IMR-90 (cell line): ENCODE measurements around the gene EIF5A2. TPM values are rescaled to one million over a fixed set of nuclear protein-coding genes. Genes with fewer than 3 reads are reported as not detected.
A peak's percentile ranks its signal among the peaks of the same experiment; 100 is the strongest.

ENCODE experiments used
- ATAC-seq: fragments of 200-7000 bp; cut with Tn5 transposase; 2 replicates; pipeline ENCODE4 v1.9.1; 2020; ENCODE audit warnings: low read depth, mild to moderate bottlenecking, moderate library complexity
- BruUV-seq: library from RNA; stranded (reverse); fragments of 400-500 nt; replicated peaks from 2 replicates; lab custom pipeline; 2021; lab: Mats Ljungman, UMichigan
- CTCF ChIA-PET: fragments of 300-600 bp; formaldehyde crosslinking; extraction: SDS; loops from one replicate; lab custom pipeline; 2021; ENCODE audit warnings: antibody characterized with exemption; lab: Yijun Ruan, JAX
- POLR2A ChIA-PET: fragments of 300-600 bp; sonication (Branson Sonifier 250); formaldehyde crosslinking; loops from one replicate; lab custom pipeline; 2022; ENCODE audit warnings: antibody characterized with exemption; ENCODE audit not compliant: unreplicated experiment; lab: Charles Lee
- DNase-seq: peaks from one replicate; pipeline ENCODE4 v3.0.0; 2013
- H2AFZ ChIP-seq: replicated peaks from 2 replicates; pipeline ENCODE3; 2013; ENCODE audit warnings: low read length, mild to moderate bottlenecking; ENCODE audit not compliant: poor library complexity
- H2AK5ac ChIP-seq: 2 replicates; pipeline ENCODE4 v1.6.1; 2013; ENCODE audit warnings: low read depth, low read length, inconsistent platforms
- H2AK9ac ChIP-seq: replicated peaks from 2 replicates; pipeline ENCODE3; 2013; ENCODE audit warnings: mild to moderate bottlenecking, low read depth, low read length, moderate library complexity; ENCODE audit not compliant: poor library complexity
- H2BK120ac ChIP-seq: 2 replicates; pipeline ENCODE4 v1.6.1; 2013; ENCODE audit warnings: low read depth, low read length, inconsistent platforms
- H2BK15ac ChIP-seq: 3 replicates; pipeline ENCODE4 v1.6.1; 2013; ENCODE audit warnings: low read depth, low read length, inconsistent platforms
- H2BK20ac ChIP-seq: 2 replicates; pipeline ENCODE4 v1.6.1; 2013; ENCODE audit warnings: low read depth, mild to moderate bottlenecking, inconsistent platforms, low read length, moderate library complexity
- H2BK5ac ChIP-seq: 2 replicates; pipeline ENCODE4 v1.6.1; 2013; ENCODE audit warnings: mild to moderate bottlenecking, low read depth, low read length, inconsistent platforms; ENCODE audit not compliant: poor library complexity, severe bottlenecking
- H3K14ac ChIP-seq: replicated peaks from 2 replicates; pipeline ENCODE4 v1.6.1; 2013; ENCODE audit warnings: low read depth, low read length, inconsistent platforms
- H3K18ac ChIP-seq: 2 replicates; pipeline ENCODE4 v1.6.1; 2013; ENCODE audit warnings: low read depth, low read length, control low read depth
- H3K23ac ChIP-seq: 2 replicates; pipeline ENCODE4 v1.6.1; 2013; ENCODE audit warnings: low read depth, low read length, inconsistent platforms
- H3K27ac ChIP-seq: 2 replicates; pipeline ENCODE4 v1.5.1; 2013; ENCODE audit warnings: mild to moderate bottlenecking, control low read depth, low read length; ENCODE audit not compliant: insufficient read depth
- H3K27me3 ChIP-seq: 2 replicates; pipeline ENCODE4 v1.6.1; 2013; ENCODE audit warnings: low read length; ENCODE audit not compliant: control insufficient read depth, insufficient read depth
- H3K36me3 ChIP-seq: 2 replicates; pipeline ENCODE4 v1.6.1; 2013; ENCODE audit warnings: low read length, mixed read lengths; ENCODE audit not compliant: control insufficient read depth, insufficient read depth
- H3K4ac ChIP-seq: 2 replicates; pipeline ENCODE4 v1.6.1; 2013; ENCODE audit warnings: low read depth, low read length, inconsistent platforms
- H3K4me1 ChIP-seq: 2 replicates; pipeline ENCODE4 v1.6.1; 2013; ENCODE audit warnings: low read length, mixed read lengths; ENCODE audit not compliant: control insufficient read depth, insufficient read depth
- H3K4me2 ChIP-seq: 2 replicates; pipeline ENCODE4 v1.6.1; 2013; ENCODE audit warnings: low read depth, mild to moderate bottlenecking, control low read depth, low read length, moderate library complexity
- H3K4me3 ChIP-seq: 2 replicates; pipeline ENCODE4 v1.5.1; 2013; ENCODE audit warnings: low read depth, mild to moderate bottlenecking, control low read depth, low read length, moderate library complexity; ENCODE audit not compliant: insufficient read depth
- H3K56ac ChIP-seq: 2 replicates; pipeline ENCODE4 v1.6.1; 2013; ENCODE audit warnings: low read length, inconsistent platforms; ENCODE audit not compliant: insufficient read depth; ENCODE audit errors: extremely low read depth
- H3K79me1 ChIP-seq, 2 experiments: 2 replicates each; pipeline ENCODE4 v1.6.1; 2013; ENCODE audit warnings: low read length in 2 of 2, inconsistent platforms in 1 of 2, low read depth in 1 of 2
- H3K9ac ChIP-seq: 2 replicates; pipeline ENCODE4 v1.6.1; 2013; ENCODE audit warnings: low read depth, low read length, control low read depth
- H3K9me1 ChIP-seq: 2 replicates; pipeline ENCODE4 v1.6.1; 2013; ENCODE audit warnings: low read length, inconsistent platforms; ENCODE audit not compliant: insufficient read depth
- H3K9me3 ChIP-seq: 2 replicates; pipeline ENCODE4 v1.6.1; 2013; ENCODE audit warnings: low read length; ENCODE audit not compliant: control insufficient read depth, insufficient read depth
- H4K20me1 ChIP-seq: 2 replicates; pipeline ENCODE4 v1.6.1; 2013; ENCODE audit warnings: low read length, inconsistent platforms; ENCODE audit not compliant: insufficient read depth
- H4K5ac ChIP-seq: 2 replicates; pipeline ENCODE4 v1.6.1; 2013; ENCODE audit warnings: mild to moderate bottlenecking, low read depth, low read length, control low read depth
- H4K8ac ChIP-seq, 2 experiments: 2 replicates each; pipeline ENCODE4 v1.6.1; 2013; ENCODE audit warnings: low read depth in 2 of 2, low read length in 2 of 2, control low read depth in 1 of 2, inconsistent platforms in 1 of 2
- H4K91ac ChIP-seq: 2 replicates; pipeline ENCODE4 v1.6.1; 2013; ENCODE audit warnings: low read depth, low read length, inconsistent platforms; ENCODE audit not compliant: insufficient read depth
- BHLHE40 ChIP-seq: fragments of 150-350 bp; IDR thresholded peaks from 2 replicates; pipeline ENCODE4 v1.6.1; 2016; ENCODE audit warnings: mild to moderate bottlenecking, low read depth, low read length
- CEBPB ChIP-seq: IDR thresholded peaks from 2 replicates; pipeline ENCODE4 v1.6.1; 2012; ENCODE audit warnings: low read depth, low read length, improper control_type of control experiment
- FOS ChIP-seq: fragments of 150-350 bp; IDR thresholded peaks from 2 replicates; pipeline ENCODE4 v1.6.1; 2016; ENCODE audit warnings: low read depth, low read length
- MAFK ChIP-seq: IDR thresholded peaks from 2 replicates; pipeline ENCODE4 v1.6.1; 2012; ENCODE audit warnings: low read depth, low read length, improper control_type of control experiment
- MAZ ChIP-seq: IDR thresholded peaks from 2 replicates; pipeline ENCODE4 v1.6.1; 2012; ENCODE audit warnings: low read depth, mild to moderate bottlenecking, low read length, improper control_type of control experiment, moderate library complexity, borderline replicate concordance
- MXI1 ChIP-seq: IDR thresholded peaks from 2 replicates; pipeline ENCODE4 v1.6.1; 2012; ENCODE audit warnings: low read depth, mild to moderate bottlenecking, low read length, moderate library complexity, borderline replicate concordance
- NFE2L2 ChIP-seq: fragments of 150-350 bp; IDR thresholded peaks from 2 replicates; pipeline ENCODE4 v1.6.1; 2016; ENCODE audit warnings: low read depth, mild to moderate bottlenecking, low read length
- RAD21 ChIP-seq: IDR thresholded peaks from 2 replicates; pipeline ENCODE4 v1.6.1; 2012; ENCODE audit warnings: low read length, improper control_type of control experiment
- RCOR1 ChIP-seq: IDR thresholded peaks from 2 replicates; pipeline ENCODE4 v1.6.1; 2012; ENCODE audit warnings: mild to moderate bottlenecking, low read length, improper control_type of control experiment; ENCODE audit not compliant: insufficient replicate concordance
- WGBS, 2 experiments: methylation state at CpG; one replicate each; pipeline versions ENCODE4 v1.1.5 to v1.1.7; 2013; ENCODE audit warnings: missing lambda C conversion rate in 2 of 2; ENCODE audit not compliant: insufficient read length in 1 of 2; ENCODE audit errors: extremely low coverage in 2 of 2; 5-methylcytosine and 5-hydroxymethylcytosine counted together
- dilution Hi-C: fragments of 300-500 bp; cut with HindIII; formaldehyde crosslinking; loops from one replicate; pipeline ENCODE4 v1.14.3; 2018; ENCODE audit warnings: low sequenced_read_pairs; ENCODE audit not compliant: unreplicated experiment
- in situ Hi-C: fragments of 300-500 bp; cut with MboI; formaldehyde crosslinking; loops from 3 replicates; pipeline ENCODE4 v1.14.3; 2019; ENCODE audit warnings: low sequenced_read_pairs, inconsistent platforms, mixed read lengths
- intact Hi-C: fragments of 100-400 bp; cut with micrococcal nuclease; formaldehyde crosslinking; loops from 2 replicates; pipeline ENCODE4 v1.10.0; 2022
- polyA plus RNA-seq, 3 experiments: library from polyadenylated mRNA; depleted of rRNA; stranded (reverse); fragments of >200 nt; gene quantifications; 2 replicates each; pipeline ENCODE4 v1.2.3, GENCODE V29; 2012; ENCODE audit warnings: low replicate concordance in 1 of 3
- total RNA-seq: library from RNA; depleted of rRNA; stranded (reverse); fragments of >200 nt; gene quantifications from 2 replicates; pipeline ENCODE4 v1.2.3, GENCODE V29; 2012

The EIF5A2 gene
- total and polyA plus RNA-seq, 2 of the 4 experiments (the other 2 are of a cell fraction), result 7.7 to 7.8 TPM

- Histone ChIP-seq H3K4me2 (peak overlapping the region; percentile 29; the same call in 1 of the 2 replicates), H4K5ac (peak overlapping the region; percentile 31), H2AFZ (peak overlapping the region; percentile 93), H3K4me3 (no peak overlapping the region), H4K91ac (0 out of 2 replicates have a peak overlapping the region, but pooled peaks have one; percentile 63), H3K27me3 (no peaks in the 10 kb centered on the region), H3K4me1 (peaks cover 7% of the 10 kb centered on the region), H4K8ac (peak overlapping the region; percentile 57 to 88), H2BK5ac (peak overlapping the region; percentile 92), H3K27ac (peak overlapping the region; percentile 81), H2AK5ac (peak overlapping the region; percentile 85), H3K79me1 (peaks cover 9 to 12% of the 10 kb centered on the region in 2 experiments), H3K9me3 (peaks cover 7% of the 10 kb centered on the region), H2BK15ac (peak overlapping the region; percentile 59), H3K4ac (peak overlapping the region; percentile 85), H3K9me1 (0 out of 2 replicates have a peak, but pooled peaks cover 3% of the 10 kb centered on the region), H3K56ac (no peak overlapping the region; the same call in 1 of the 2 replicates), H4K20me1 (peaks cover 3% of the 10 kb centered on the region; the same call in 1 of the 2 replicates), H3K23ac (peak overlapping the region; percentile 54; the same call in 1 of the 2 replicates), H3K14ac (peak overlapping the region; percentile 46; the same call in 1 of the 2 replicates), H3K9ac (no peak overlapping the region), H2AK9ac (peak overlapping the region; percentile 79), H3K18ac (peak overlapping the region; percentile 68), H3K36me3 (no peaks in the 10 kb centered on the region), H2BK120ac (peak overlapping the region; percentile 90), H2BK20ac (peak overlapping the region; percentile 89)
- POLR2A ChIA-PET, result no interaction called here
- no TSS peak for BruUV-seq
- dilution Hi-C loops, result no loop called here
- intact Hi-C loops, result loop anchor here (2.0 to 5.0 kb wide), 2 partner anchors 39 to 497 kb away; partner anchors contain the start of gene RPL22L1
- ATAC-seq (peak; percentile 36), DNase-seq (peak; percentile 97)
- in situ Hi-C loops, result no loop called here
- CTCF ChIA-PET, result interaction anchor here (0.6 to 1.0 kb wide), 2 partner anchors 44 to 514 kb away, joined by 3 read pairs; no protein-coding TSS in a partner anchor
- TF ChIP-seq NFE2L2 (peak; percentile 58), RCOR1 (peak; percentile 88), MXI1 (no peak), BHLHE40 (peak; percentile 61; the same call in 1 of the 2 replicates), MAFK (peak; percentile 51), FOS (peak; percentile 89), MAZ (no peak), CEBPB (peak; percentile 98), RAD21 (no peak)
- WGBS, 2 experiments, result 20% methylated on average over 1 of the region's 17 CpGs; no CpG with 5 or more reads in 1 of the 2 experiments
Measured at GRCh38 chr3:170909129-170909903, 879 bp upstream of the EIF5A2 start.
